Gastroesophageal sphincter (tissue), 3 donors: ENCODE data around the gene HIP1.

ENCODE experiments used
- EP300 ChIP-seq: sonication (generic); formaldehyde crosslinking; IDR thresholded peaks from one replicate; pipeline ENCODE4 v1.6.1; 2017; ENCODE audit warnings: antibody characterized with exemption, mild to moderate bottlenecking
- POLR2AphosphoS5 ChIP-seq: sonication (generic); formaldehyde crosslinking; IDR thresholded peaks from one replicate; pipeline ENCODE4 v1.6.1; 2017; ENCODE audit warnings: antibody characterized with exemption
- TF ChIP-seq, protein P1 (sequence below), 4 experiments: fragments of 200-600 bp in 2 of 4; fragments of 450-650 bp in 2 of 4; sonication (generic) in 1 of 4; IDR thresholded peaks; one replicate each; pipeline ENCODE4 v1.5.1; 2017 to 2019; ENCODE audit warnings: antibody characterized with exemption in 4 of 4, mild to moderate bottlenecking in 2 of 4, moderate library complexity in 2 of 4

GRCh38 chr7:75621124-75621523 lies 117.6 kb downstream of the HIP1 start:
- TF ChIP-seq EP300 (no peak), POLR2AphosphoS5 (no peak)
- TF ChIP-seq, protein P1, sequence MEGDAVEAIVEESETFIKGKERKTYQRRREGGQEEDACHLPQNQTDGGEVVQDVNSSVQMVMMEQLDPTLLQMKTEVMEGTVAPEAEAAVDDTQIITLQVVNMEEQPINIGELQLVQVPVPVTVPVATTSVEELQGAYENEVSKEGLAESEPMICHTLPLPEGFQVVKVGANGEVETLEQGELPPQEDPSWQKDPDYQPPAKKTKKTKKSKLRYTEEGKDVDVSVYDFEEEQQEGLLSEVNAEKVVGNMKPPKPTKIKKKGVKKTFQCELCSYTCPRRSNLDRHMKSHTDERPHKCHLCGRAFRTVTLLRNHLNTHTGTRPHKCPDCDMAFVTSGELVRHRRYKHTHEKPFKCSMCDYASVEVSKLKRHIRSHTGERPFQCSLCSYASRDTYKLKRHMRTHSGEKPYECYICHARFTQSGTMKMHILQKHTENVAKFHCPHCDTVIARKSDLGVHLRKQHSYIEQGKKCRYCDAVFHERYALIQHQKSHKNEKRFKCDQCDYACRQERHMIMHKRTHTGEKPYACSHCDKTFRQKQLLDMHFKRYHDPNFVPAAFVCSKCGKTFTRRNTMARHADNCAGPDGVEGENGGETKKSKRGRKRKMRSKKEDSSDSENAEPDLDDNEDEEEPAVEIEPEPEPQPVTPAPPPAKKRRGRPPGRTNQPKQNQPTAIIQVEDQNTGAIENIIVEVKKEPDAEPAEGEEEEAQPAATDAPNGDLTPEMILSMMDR (IDR thresholded peaks at IDR 0.05), result no peak
